ENCODE measurements around the gene S100A7A. TPM values are rescaled to one million over a fixed set of nuclear protein-coding genes. Genes with fewer than 3 reads are reported as not detected.

The S100A7A gene
- total RNA-seq, 1 donor from 2014 or later = not detected

DNA sequence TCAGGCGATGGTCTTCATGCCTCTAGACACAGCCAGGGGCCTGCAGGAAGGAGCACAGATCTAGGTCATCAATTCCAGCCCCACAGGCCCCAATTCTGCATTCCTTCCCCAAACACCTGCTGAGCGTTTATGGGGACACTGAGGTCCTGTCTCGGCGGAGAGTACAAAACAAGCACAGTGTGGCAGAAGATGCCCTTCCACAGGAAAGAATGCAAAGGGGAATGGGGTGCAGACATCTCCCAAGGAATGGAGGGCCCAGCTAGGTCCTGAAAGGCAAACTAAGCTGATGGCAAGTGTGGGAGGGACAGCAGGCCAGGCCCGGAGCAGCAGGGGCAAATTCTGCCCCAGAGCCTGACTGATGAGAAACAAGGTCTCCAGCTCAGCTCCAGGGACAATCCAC is 21.9 kb upstream of the S100A7A start:
- ATAC-seq (no peak), DNase-seq (no peak)
- Histone ChIP-seq H3K4me1 (peaks cover 9% of the 10 kb centered on the region), H3K27me3 (ENCODE audit: low read depth) (peaks cover 8% of the 10 kb centered on the region), H3K9me3 (no peaks in the 10 kb centered on the region), H3K4me3 (no peak overlapping the region), H3K36me3 (no peaks in the 10 kb centered on the region), H3K27ac (no peak overlapping the region)
- TF ChIP-seq, protein P1, sequence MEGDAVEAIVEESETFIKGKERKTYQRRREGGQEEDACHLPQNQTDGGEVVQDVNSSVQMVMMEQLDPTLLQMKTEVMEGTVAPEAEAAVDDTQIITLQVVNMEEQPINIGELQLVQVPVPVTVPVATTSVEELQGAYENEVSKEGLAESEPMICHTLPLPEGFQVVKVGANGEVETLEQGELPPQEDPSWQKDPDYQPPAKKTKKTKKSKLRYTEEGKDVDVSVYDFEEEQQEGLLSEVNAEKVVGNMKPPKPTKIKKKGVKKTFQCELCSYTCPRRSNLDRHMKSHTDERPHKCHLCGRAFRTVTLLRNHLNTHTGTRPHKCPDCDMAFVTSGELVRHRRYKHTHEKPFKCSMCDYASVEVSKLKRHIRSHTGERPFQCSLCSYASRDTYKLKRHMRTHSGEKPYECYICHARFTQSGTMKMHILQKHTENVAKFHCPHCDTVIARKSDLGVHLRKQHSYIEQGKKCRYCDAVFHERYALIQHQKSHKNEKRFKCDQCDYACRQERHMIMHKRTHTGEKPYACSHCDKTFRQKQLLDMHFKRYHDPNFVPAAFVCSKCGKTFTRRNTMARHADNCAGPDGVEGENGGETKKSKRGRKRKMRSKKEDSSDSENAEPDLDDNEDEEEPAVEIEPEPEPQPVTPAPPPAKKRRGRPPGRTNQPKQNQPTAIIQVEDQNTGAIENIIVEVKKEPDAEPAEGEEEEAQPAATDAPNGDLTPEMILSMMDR (IDR thresholded peaks at IDR 0.05) = no peak
- intact Hi-C loops (cut with DNase I) = no loop called here

DNA sequence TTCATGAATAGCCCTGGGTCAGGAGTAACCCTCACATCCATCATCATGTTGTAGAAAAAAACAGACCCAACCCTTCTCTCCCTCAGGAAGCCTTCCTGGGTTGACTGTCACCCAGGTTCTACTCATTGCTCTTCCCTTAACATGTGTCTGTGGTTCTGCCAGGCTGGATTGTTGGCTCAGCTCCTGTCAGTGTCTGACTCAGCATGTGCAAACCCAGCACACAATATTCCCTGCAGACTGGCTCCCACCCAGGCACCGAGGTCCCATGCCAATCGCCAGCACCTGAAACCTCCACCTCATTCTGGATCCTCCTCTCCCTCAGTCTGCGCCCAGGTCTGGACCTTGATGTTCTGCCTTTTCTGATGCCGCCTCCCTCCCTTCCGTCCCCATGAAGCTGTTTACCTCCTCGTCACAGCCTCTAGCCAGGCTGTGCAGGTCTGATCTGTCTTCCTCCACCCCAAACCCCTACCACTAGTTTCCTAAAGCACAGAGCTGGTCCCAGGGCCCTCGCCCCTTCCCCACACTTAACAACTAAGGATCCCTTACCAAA is 21.1 kb upstream of the S100A7A start:
- ATAC-seq (no peak), DNase-seq (no peak)
- Histone ChIP-seq H3K27me3 (ENCODE audit: low read depth) (peaks cover 8% of the 10 kb centered on the region), H3K27ac (no peak overlapping the region), H3K4me1 (peaks cover 9% of the 10 kb centered on the region), H3K4me3 (no peak overlapping the region), H3K9me3 (no peaks in the 10 kb centered on the region), H3K36me3 (no peaks in the 10 kb centered on the region)
- intact Hi-C loops (cut with DNase I) = no loop called here
- TF ChIP-seq, protein P1 (IDR thresholded peaks at IDR 0.05) = no peak

DNA sequence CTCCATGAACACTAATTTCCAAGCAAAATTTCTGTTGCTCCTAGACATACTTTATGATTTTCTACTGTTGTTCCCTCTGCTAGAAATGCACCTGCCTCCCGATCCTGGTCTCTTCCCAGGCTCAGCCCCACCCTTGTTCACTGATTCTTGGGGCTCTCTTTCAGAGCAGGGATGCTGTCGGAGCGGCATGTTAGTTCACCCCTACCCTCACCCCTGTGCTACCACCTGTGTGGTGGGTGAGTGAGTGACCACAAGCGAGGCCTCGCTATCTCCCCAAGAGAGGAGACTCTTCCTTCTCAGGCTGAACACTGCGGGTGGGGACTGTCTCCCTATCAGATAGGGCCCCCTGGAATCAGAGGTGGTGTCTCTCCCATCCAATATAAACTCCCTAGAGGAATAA is 20.5 kb upstream of the S100A7A start:
- no peak for ATAC-seq
- H3K27ac ChIP-seq = no peak overlapping the region
- peaks cover 9% of the 10 kb centered on the region for H3K4me1 ChIP-seq
- intact Hi-C loops (cut with DNase I) = no loop called here
- no peaks in the 10 kb centered on the region for H3K36me3 ChIP-seq
- no peaks in the 10 kb centered on the region for H3K9me3 ChIP-seq
- TF ChIP-seq, protein P1 (IDR thresholded peaks at IDR 0.05) = no peak
- no peak for DNase-seq
- H3K27me3 ChIP-seq (ENCODE audit: low read depth) = peaks cover 8% of the 10 kb centered on the region
- no peak overlapping the region for H3K4me3 ChIP-seq

DNA sequence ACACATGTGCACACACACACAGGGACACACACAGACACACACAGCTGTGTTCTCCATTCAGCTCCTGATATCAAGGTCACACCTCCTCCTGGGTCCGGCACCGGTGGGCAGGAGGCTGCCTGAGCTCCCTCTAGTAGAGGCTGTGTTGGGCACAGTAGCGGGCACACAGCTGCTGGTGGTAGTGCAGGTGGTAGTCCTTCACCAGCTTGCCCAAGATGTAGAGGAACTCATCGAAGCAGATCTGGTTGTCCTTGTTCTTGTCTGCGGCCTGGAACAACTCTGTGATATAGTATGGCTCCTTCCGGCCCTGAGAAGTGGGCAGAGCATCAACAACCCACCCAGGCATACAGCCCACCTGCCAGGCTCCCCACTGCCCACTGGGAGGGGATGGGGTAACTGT is 19.9 kb upstream of the S100A7A start:
- H3K36me3 ChIP-seq = no peaks in the 10 kb centered on the region
- no peak overlapping the region for H3K27ac ChIP-seq
- intact Hi-C loops (cut with DNase I) = no loop called here
- no peak overlapping the region for H3K4me3 ChIP-seq
- no peaks in the 10 kb centered on the region for H3K9me3 ChIP-seq
- ATAC-seq (no peak), DNase-seq (no peak)
- TF ChIP-seq, protein P1 (IDR thresholded peaks at IDR 0.05) = no peak
- H3K4me1 ChIP-seq = peaks cover 6% of the 10 kb centered on the region
- peaks cover 8% of the 10 kb centered on the region for H3K27me3 ChIP-seq (ENCODE audit: low read depth)

DNA sequence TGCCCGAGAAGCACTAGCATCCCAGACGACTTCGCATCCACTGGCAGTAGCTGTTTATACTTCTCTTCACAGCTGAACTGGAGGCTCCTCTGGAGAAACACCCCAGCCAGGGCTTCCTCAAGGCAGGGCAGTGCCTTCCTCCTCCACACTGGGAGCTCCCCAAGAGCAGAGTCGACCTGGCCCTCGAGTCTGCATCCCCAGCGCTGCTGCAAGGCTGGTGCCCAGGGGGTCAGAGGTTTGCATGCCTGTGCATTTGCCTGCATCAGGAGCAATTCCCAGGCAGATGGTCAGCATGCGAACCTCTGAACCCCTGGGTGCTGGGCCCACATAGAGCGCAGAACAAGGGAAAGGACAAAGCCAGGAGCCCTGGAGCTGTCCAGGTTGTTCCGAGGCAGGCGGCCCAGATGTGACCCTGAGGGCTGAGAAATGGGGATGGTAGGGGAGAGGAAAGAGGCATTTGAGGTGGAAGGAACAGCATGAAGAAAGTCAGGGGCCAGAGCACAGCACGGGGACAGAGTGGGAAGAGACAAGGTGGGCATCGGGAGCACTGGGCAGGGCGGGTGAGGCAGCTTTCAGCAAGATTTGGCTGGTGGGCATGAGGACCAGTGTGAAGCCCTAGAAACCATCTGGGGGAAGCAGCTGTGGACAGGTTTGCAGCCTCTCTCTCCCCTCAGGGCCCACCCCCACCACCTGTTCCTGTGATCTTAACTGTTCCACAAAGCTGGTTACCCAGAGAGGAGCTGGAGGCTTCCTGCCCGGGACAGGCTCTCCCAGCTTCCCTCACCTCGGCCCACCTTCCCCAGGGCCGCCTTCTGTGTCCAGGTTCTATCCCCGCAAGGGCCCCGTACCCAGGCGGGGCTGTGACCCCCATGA is 19.0 kb upstream of the S100A7A start:
- H3K9me3 ChIP-seq = no peaks in the 10 kb centered on the region
- intact Hi-C loops (cut with DNase I) = no loop called here
- H3K27ac ChIP-seq = no peak overlapping the region
- H3K4me1 ChIP-seq = no peaks in the 10 kb centered on the region
- H3K4me3 ChIP-seq = no peak overlapping the region
- DNase-seq (no peak), ATAC-seq (no peak)
- no peaks in the 10 kb centered on the region for H3K36me3 ChIP-seq
- peaks cover 8% of the 10 kb centered on the region for H3K27me3 ChIP-seq (ENCODE audit: low read depth)
- TF ChIP-seq, protein P1 (IDR thresholded peaks at IDR 0.05) = no peak
